SK-N-SH treated with all-trans-retinoic acid at 6 μM for 48 hours (cell line): ENCODE data around the gene IL12B.
"Not testable (repeated sequence)": the region's sequence is repeated elsewhere in the genome, so short reads cannot be mapped to it uniquely, and the experiment has no call there.

Source experiments
- ATAC-seq: fragments of 200-7000 bp; cut with Tn5 transposase; 3 replicates; pipeline ENCODE4 v1.9.1; 2020; ENCODE audit warnings: mild to moderate bottlenecking, moderate library complexity
- ARNTL ChIP-seq: fragments of 450-650 bp; formaldehyde crosslinking; IDR thresholded peaks from 2 replicates; pipeline ENCODE4 v1.5.0; 2020; ENCODE audit warnings: low read depth, mild to moderate bottlenecking, moderate library complexity, borderline replicate concordance
- BACH2 ChIP-seq: fragments of 250-450 bp; sonication (Bioruptor Pico); IDR thresholded peaks from 2 replicates; pipeline ENCODE4 v1.9.0; 2021; ENCODE audit warnings: mild to moderate bottlenecking, borderline replicate concordance
- CREB5 ChIP-seq: fragments of 250-450 bp; sonication (Bioruptor Pico); IDR thresholded peaks from 2 replicates; pipeline ENCODE4 v1.5.1; 2020; ENCODE audit warnings: low read depth, mild to moderate bottlenecking, moderate library complexity
- CSDC2 ChIP-seq: fragments of 250-450 bp; sonication (Bioruptor Pico); IDR thresholded peaks from 2 replicates; pipeline ENCODE4 v1.5.0; 2020; ENCODE audit warnings: mild to moderate bottlenecking, moderate library complexity
- CSRNP3 ChIP-seq: fragments of 250-450 bp; sonication (Bioruptor Pico); IDR thresholded peaks from 2 replicates; pipeline ENCODE4 v1.5.1; 2021; ENCODE audit warnings: mild to moderate bottlenecking, moderate library complexity
- ESRRG ChIP-seq: fragments of 250-450 bp; sonication (Bioruptor Pico); IDR thresholded peaks from 2 replicates; pipeline ENCODE4 v1.6.1; 2021; ENCODE audit warnings: mild to moderate bottlenecking
- GLIS3 ChIP-seq: fragments of 250-450 bp; sonication (Bioruptor Pico); IDR thresholded peaks from 2 replicates; pipeline ENCODE4 v1.5.0; 2020; ENCODE audit warnings: mild to moderate bottlenecking, moderate library complexity
- ISL1 ChIP-seq: fragments of 250-450 bp; sonication (Bioruptor Pico); IDR thresholded peaks from 2 replicates; pipeline ENCODE4 v2.1.2; 2022; ENCODE audit warnings: mild to moderate bottlenecking, moderate library complexity
- OSR1 ChIP-seq: fragments of 250-450 bp; sonication (Bioruptor Pico); IDR thresholded peaks from 2 replicates; pipeline ENCODE4 v1.8.0; 2022; ENCODE audit warnings: moderate library complexity, mild to moderate bottlenecking, inconsistent platforms
- POU6F1 ChIP-seq: fragments of 250-450 bp; sonication (Bioruptor Pico); IDR thresholded peaks from 2 replicates; pipeline ENCODE4 v1.8.0; 2021; ENCODE audit warnings: low read depth, mild to moderate bottlenecking, moderate library complexity, borderline replicate concordance
- PPARA ChIP-seq: fragments of 250-450 bp; sonication (Bioruptor Pico); IDR thresholded peaks from 2 replicates; pipeline ENCODE4 v1.5.0; 2020; ENCODE audit warnings: mild to moderate bottlenecking, borderline replicate concordance
- RARB ChIP-seq: fragments of 250-450 bp; sonication (Bioruptor Pico); IDR thresholded peaks from 2 replicates; pipeline ENCODE4 v1.8.0; 2021; ENCODE audit warnings: mild to moderate bottlenecking, moderate library complexity
- SNAI2 ChIP-seq: fragments of 250-450 bp; sonication (Bioruptor Pico); IDR thresholded peaks from 2 replicates; pipeline ENCODE4 v1.5.0; 2020; ENCODE audit warnings: mild to moderate bottlenecking, moderate library complexity
- TOX ChIP-seq: fragments of 250-450 bp; sonication (Bioruptor Pico); IDR thresholded peaks from 2 replicates; pipeline ENCODE4 v1.8.0; 2021; ENCODE audit warnings: mild to moderate bottlenecking, moderate library complexity, borderline replicate concordance
- TSHZ2 ChIP-seq: fragments of 250-450 bp; sonication (Bioruptor Pico); IDR thresholded peaks from 2 replicates; pipeline ENCODE4 v1.5.0; 2020; ENCODE audit warnings: mild to moderate bottlenecking, moderate library complexity
- ZC3H10 ChIP-seq: fragments of 250-450 bp; sonication (Bioruptor Pico); IDR thresholded peaks from 2 replicates; pipeline ENCODE4 v1.5.1; 2021; ENCODE audit warnings: mild to moderate bottlenecking, moderate library complexity
- ZFP3 ChIP-seq: fragments of 250-450 bp; sonication (Bioruptor Pico); IDR thresholded peaks from 2 replicates; pipeline ENCODE4 v1.5.0; 2020; ENCODE audit warnings: mild to moderate bottlenecking, moderate library complexity
- ZFP30 ChIP-seq: fragments of 450-650 bp; formaldehyde crosslinking; IDR thresholded peaks from 2 replicates; pipeline ENCODE4 v1.5.0; 2022; ENCODE audit warnings: mild to moderate bottlenecking, moderate library complexity
- ZNF565 ChIP-seq: fragments of 450-650 bp; formaldehyde crosslinking; conservative IDR thresholded peaks from 2 replicates; pipeline ENCODE4 v1.5.0; 2020; ENCODE audit warnings: low read depth, mild to moderate bottlenecking, moderate library complexity
- ZNF70 ChIP-seq: fragments of 450-650 bp; formaldehyde crosslinking; IDR thresholded peaks from 2 replicates; pipeline ENCODE4 v1.5.0; 2020; ENCODE audit warnings: mild to moderate bottlenecking, moderate library complexity
- ZNF8 ChIP-seq: fragments of 450-650 bp; formaldehyde crosslinking; IDR thresholded peaks from 2 replicates; pipeline ENCODE4 v1.5.0; 2020; ENCODE audit warnings: mild to moderate bottlenecking, moderate library complexity

Gene IL12B

GRCh38 chr5:159353661-159354252 lies 23.5 kb upstream of the IL12B start:
- no peak for TF ChIP-seq POU6F1 (CRISPR knock-in tag)
- no peak for TF ChIP-seq ZNF565
- TF ChIP-seq CSDC2 (CRISPR knock-in tag), result no peak
- no peak for TF ChIP-seq GLIS3 (CRISPR knock-in tag)
- TF ChIP-seq OSR1 (CRISPR knock-in tag), result no peak
- TF ChIP-seq ARNTL (CRISPR knock-in tag), result no peak
- no peak for TF ChIP-seq TOX
- no peak for TF ChIP-seq CSRNP3 (CRISPR knock-in tag)
- TF ChIP-seq TSHZ2 (CRISPR knock-in tag), result no peak
- no peak for TF ChIP-seq ZC3H10 (CRISPR knock-in tag)
- no peak for TF ChIP-seq ZNF70 (CRISPR knock-in tag)
- TF ChIP-seq BACH2, result no peak
- no peak for TF ChIP-seq ESRRG (CRISPR knock-in tag)
- TF ChIP-seq SNAI2 (CRISPR knock-in tag), result no peak
- TF ChIP-seq, all 23 proteins: peak for 0
- no peak for ATAC-seq

- ATAC-seq, result not testable (repeated sequence)
Measured at GRCh38 chr5:159350644-159351043, 20.4 kb upstream of the IL12B start.

- not testable (repeated sequence) for ATAC-seq
Measured at GRCh38 chr5:159350216-159350615, 19.9 kb upstream of the IL12B start.

GRCh38 chr5:159345861-159346260 lies 15.6 kb upstream of the IL12B start:
- no peak for ATAC-seq
- TF ChIP-seq ZNF565 (no peak), CSRNP3 (CRISPR knock-in tag) (no peak), ZFP30 (CRISPR knock-in tag) (no peak), TSHZ2 (CRISPR knock-in tag) (no peak), RARB (no peak), BACH2 (no peak), SNAI2 (CRISPR knock-in tag) (no peak), PPARA (CRISPR knock-in tag) (no peak), CREB5 (CRISPR knock-in tag) (no peak), ISL1 (CRISPR knock-in tag) (no peak), OSR1 (CRISPR knock-in tag) (no peak), ESRRG (CRISPR knock-in tag) (no peak), POU6F1 (CRISPR knock-in tag) (no peak), ZNF8 (CRISPR knock-in tag) (no peak), ZFP3 (CRISPR knock-in tag) (no peak)
